Activated CD8-positive, alpha-beta memory T cell treated with anti-CD3 and anti-CD28 coated beads, Interleukin-2, amount 10 ng/mL, durations not matched to agents 7 days and 5 days (primary cell): ENCODE data around the gene NAP1L4. TPM values are rescaled to one million over a fixed set of nuclear protein-coding genes. Genes with fewer than 3 reads are reported as not detected.

Experiments
- ATAC-seq: fragments of 150-1000 bp; cut with Tn5 transposase; one replicate; pipeline ENCODE4 v1.10.0; 2021; ENCODE audit warnings: moderate library complexity
- CTCF ChIA-PET: fragments of 350-600 bp; sonication (Branson Sonifier 250); formaldehyde crosslinking; loops from one replicate; lab custom pipeline; 2021; ENCODE audit warnings: antibody characterized with exemption; lab: Charles Lee
- DNase-seq: peaks from one replicate; pipeline ENCODE4 v3.0.0-alpha.2; 2020
- H3K27ac Mint-ChIP-seq: one replicate; pipeline ENCODE4 v1.8.0; 2021; ENCODE audit warnings: mild to moderate bottlenecking, mixed read lengths
- H3K27me3 Mint-ChIP-seq: one replicate; pipeline ENCODE4 v1.8.0; 2021; ENCODE audit warnings: mixed read lengths
- H3K36me3 Mint-ChIP-seq: one replicate; pipeline ENCODE4 v1.8.0; 2021; ENCODE audit warnings: mild to moderate bottlenecking, mixed read lengths
- H3K4me1 Mint-ChIP-seq: one replicate; pipeline ENCODE4 v1.8.0; 2021; ENCODE audit warnings: mixed read lengths
- H3K4me3 Mint-ChIP-seq: one replicate; pipeline ENCODE4 v1.8.0; 2021; ENCODE audit warnings: mild to moderate bottlenecking, moderate library complexity, mixed read lengths
- H3K9me3 Mint-ChIP-seq: one replicate; pipeline ENCODE4 v1.8.0; 2022; ENCODE audit warnings: low read depth, mixed read lengths
- total RNA-seq, 2 experiments: library from RNA; stranded (reverse); gene quantifications; one replicate each; pipeline ENCODE4 v1.2.3, GENCODE V29; 2021

NAP1L4 gene
- total RNA-seq, 2 experiments from 2014 or later = 347 to 389 TPM

DNA sequence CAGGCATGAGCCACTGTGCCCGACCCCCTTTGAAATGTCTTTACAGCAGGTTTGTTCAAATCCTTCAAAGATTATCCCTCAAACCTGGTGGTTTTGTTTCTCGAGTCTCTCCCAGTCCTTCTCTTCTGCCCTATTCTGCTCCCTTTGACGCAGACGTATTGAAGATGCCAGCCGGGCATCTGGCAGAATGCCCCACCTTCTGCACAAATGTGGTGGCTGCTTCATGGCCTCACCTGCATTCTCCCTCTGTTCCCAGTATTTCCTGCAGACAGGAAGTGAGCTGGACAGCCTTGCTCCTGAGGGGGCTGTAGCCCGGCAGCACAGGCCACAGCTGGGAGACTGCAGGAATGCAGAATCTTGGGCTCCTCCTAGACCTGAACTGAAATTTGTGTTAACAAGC, 4.8 kb upstream of the NAP1L4 start:
- ATAC-seq (no peak), DNase-seq (no peak)
- H3K4me1 Mint-ChIP-seq = peaks cover 9% of the 10 kb centered on the region
- CTCF ChIA-PET = interaction anchor here (0.9 kb wide), 1 partner anchor 9 kb away, joined by 3 read pairs; no protein-coding TSS in a partner anchor
- H3K4me3 Mint-ChIP-seq = no peak overlapping the region
- peaks cover 25% of the 10 kb centered on the region for H3K36me3 Mint-ChIP-seq
- H3K9me3 Mint-ChIP-seq = no peaks in the 10 kb centered on the region
- no peaks in the 10 kb centered on the region for H3K27me3 Mint-ChIP-seq
- H3K27ac Mint-ChIP-seq = no peak overlapping the region

DNA sequence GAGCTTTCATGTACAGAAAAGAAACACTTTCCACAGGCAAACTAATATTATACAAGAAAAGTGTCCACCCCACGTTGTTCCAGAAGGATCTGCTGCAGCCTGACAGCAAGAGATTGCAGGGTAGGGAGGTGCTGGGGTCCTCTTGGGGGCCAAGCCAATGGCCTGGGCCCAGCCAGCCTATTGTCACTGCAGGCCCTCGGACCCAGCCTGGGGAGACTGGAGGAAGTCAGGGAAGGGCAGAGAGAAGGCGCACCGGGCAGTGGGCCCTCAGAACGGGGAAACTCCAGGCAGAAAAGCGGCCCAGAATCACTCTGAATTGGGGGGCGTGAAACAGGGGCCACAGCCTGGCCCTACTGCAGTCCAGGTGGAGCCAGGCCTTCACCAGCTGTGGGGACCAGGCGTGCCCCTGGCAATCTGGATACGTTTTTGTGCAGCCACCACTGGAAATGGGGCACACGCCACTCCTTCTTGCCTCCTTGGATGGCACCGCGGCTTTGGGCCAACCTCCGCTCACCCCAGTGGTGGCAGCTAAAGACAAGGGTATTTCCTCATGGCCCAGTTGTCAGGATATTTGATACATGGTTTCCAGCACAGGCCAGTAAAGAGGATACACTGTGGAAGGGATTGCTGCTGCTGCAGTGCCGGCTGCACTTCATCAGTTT, 3.9 kb upstream of the NAP1L4 start:
- Mint-ChIP-seq H3K9me3 (no peaks in the 10 kb centered on the region), H3K27me3 (no peaks in the 10 kb centered on the region), H3K4me3 (no peak overlapping the region), H3K27ac (no peak overlapping the region), H3K4me1 (peaks cover 9% of the 10 kb centered on the region), H3K36me3 (peaks cover 23% of the 10 kb centered on the region)
- DNase-seq (no peak), ATAC-seq (no peak)
- CTCF ChIA-PET = interaction anchor here (1.5 to 3.1 kb wide), 2 partner anchors 11 to 21 kb away, joined by 9 to 12 read pairs; no protein-coding TSS in a partner anchor

DNA sequence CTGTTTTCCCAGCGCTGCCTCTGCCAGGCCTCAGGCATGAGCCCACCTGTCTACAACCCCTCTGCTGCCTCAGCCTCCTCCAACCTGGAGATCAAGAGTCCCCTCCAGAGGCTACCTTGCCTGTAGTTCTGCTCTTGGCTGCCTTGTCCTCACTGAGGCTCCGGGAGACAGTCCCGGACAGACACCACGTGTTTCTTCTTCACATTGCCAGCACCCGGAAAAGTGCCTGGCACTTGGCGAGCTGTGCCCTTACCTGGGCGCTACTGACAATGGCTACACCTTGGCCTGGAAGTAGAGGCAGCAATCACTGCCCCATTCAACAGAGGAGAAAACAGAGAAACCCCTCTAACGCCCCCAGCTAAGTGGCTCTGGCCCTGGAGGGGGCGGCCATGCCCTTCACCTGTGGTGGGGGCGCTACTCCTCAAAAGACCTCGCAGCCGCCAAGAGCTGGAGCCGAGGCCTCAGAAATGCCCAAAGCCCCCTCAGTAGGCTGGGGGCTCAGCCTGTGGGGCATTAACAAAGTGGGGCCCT, 3.0 kb upstream of the NAP1L4 start:
- ATAC-seq (no peak), DNase-seq (no peak)
- Mint-ChIP-seq H3K9me3 (no peaks in the 10 kb centered on the region), H3K4me1 (peaks cover 9% of the 10 kb centered on the region), H3K4me3 (no peak overlapping the region), H3K27ac (no peak overlapping the region), H3K27me3 (no peaks in the 10 kb centered on the region), H3K36me3 (peaks cover 22% of the 10 kb centered on the region)
- CTCF ChIA-PET = interaction anchor here (1.5 to 3.1 kb wide), 3 partner anchors 12 to 20 kb away, joined by 8 to 12 read pairs (median 9); no protein-coding TSS in a partner anchor

DNA sequence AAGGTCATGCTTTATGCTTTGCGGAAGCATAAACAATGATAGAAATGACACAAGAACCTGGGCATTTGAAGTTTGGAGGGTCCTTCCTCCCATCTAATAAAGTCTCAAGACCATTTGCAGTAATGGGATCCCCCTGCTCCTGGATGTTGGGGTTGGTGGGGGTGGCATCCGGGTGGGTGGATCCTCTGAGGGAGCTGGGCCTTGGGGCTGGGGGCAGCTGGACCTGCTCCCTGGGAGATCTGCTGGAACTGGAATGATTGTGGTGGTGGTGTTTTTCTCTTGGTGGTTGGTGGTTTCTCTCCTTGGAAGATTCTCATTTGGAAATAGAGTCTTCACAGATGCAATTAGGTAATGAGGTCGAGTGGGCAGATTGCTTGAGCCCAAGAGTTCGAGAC, 2.2 kb upstream of the NAP1L4 start:
- no peak for ATAC-seq
- no peaks in the 10 kb centered on the region for H3K9me3 Mint-ChIP-seq
- H3K27me3 Mint-ChIP-seq = no peaks in the 10 kb centered on the region
- DNase-seq = no peak
- H3K4me3 Mint-ChIP-seq = peak overlapping the region; percentile 20
- peaks cover 7% of the 10 kb centered on the region for H3K4me1 Mint-ChIP-seq
- H3K36me3 Mint-ChIP-seq = peaks cover 23% of the 10 kb centered on the region
- CTCF ChIA-PET = interaction anchor here (1.5 to 3.1 kb wide), 3 partner anchors 13 to 20 kb away, joined by 8 to 12 read pairs (median 9); no protein-coding TSS in a partner anchor
- H3K27ac Mint-ChIP-seq = no peak overlapping the region

DNA sequence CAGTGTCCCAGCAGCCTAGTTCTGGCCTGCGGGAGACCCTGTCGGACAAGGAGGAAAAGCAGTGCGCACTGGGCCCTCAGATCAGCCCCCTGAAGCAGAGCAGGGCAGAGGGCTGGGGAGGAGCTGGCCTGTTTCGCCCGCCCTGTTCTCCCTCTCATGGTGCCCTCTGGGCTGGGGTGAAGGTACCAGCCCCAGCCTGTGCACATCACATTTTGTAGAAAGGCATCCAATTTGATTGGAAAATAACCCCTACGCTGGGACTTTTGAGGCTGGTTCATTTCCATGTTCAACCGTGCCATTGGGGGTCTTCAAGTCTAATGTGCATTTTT, 832 bp upstream of the NAP1L4 start:
- Mint-ChIP-seq H3K36me3 (peaks cover 35% of the 10 kb centered on the region), H3K9me3 (no peaks in the 10 kb centered on the region), H3K27ac (peak overlapping the region; percentile 95), H3K4me1 (peaks cover 12% of the 10 kb centered on the region), H3K27me3 (no peaks in the 10 kb centered on the region), H3K4me3 (peak overlapping the region; percentile 95)
- ATAC-seq = no peak
- CTCF ChIA-PET = interaction anchor here (1.4 to 3.1 kb wide), 3 partner anchors 13 to 21 kb away, joined by 5 to 12 read pairs (median 8); no protein-coding TSS in a partner anchor
- no peak for DNase-seq

DNA sequence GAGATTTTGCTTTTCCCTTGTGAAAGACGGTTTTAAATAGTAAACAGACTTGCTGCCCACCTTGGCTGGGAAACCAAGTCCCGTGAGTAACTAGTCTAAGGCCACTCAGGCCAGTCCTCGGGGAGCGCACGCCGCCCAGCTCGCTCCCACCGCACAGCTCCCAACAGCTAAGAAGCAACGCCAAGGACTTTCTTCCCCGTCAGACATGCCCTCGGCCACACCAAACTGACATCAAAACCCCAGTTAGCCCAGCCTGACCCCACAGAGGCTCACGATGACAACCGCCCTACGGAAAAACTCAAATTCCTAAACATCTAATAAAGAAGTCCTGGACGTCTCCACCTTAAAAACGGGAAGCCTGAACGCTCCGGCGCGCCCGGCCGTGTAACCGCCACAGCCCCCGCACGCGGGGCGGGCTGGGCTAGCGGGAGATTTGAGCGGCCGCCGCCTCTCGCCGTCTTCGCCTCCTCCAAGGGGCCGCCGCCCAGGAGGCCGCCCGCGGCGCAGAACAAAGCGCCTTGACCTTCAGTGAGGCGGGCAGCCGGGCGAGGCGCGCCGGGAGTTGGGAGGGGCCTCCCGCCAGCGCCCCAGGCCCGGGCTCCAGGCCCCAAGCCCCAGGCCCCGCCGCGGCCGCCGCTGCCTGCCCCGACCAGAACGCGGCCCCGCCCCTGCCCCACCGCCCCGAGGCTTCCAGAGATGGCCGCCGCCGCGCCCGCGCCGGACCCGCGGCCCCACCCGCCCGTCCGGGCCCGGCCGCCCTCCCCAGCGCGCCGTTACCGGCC, 486 bp downstream of the NAP1L4 start:
- no peaks in the 10 kb centered on the region for H3K9me3 Mint-ChIP-seq
- no peaks in the 10 kb centered on the region for H3K27me3 Mint-ChIP-seq
- CTCF ChIA-PET = interaction anchor here (1.0 to 1.1 kb wide), 4 partner anchors 22 to 62 kb away, joined by 3 read pairs; no protein-coding TSS in a partner anchor
- peak; percentile 58 for DNase-seq
- peak overlapping the region; percentile 95 for H3K4me3 Mint-ChIP-seq
- peak; percentile 55 for ATAC-seq
- peaks cover 44% of the 10 kb centered on the region for H3K36me3 Mint-ChIP-seq
- H3K27ac Mint-ChIP-seq = peak overlapping the region; percentile 98
- H3K4me1 Mint-ChIP-seq = peaks cover 21% of the 10 kb centered on the region

DNA sequence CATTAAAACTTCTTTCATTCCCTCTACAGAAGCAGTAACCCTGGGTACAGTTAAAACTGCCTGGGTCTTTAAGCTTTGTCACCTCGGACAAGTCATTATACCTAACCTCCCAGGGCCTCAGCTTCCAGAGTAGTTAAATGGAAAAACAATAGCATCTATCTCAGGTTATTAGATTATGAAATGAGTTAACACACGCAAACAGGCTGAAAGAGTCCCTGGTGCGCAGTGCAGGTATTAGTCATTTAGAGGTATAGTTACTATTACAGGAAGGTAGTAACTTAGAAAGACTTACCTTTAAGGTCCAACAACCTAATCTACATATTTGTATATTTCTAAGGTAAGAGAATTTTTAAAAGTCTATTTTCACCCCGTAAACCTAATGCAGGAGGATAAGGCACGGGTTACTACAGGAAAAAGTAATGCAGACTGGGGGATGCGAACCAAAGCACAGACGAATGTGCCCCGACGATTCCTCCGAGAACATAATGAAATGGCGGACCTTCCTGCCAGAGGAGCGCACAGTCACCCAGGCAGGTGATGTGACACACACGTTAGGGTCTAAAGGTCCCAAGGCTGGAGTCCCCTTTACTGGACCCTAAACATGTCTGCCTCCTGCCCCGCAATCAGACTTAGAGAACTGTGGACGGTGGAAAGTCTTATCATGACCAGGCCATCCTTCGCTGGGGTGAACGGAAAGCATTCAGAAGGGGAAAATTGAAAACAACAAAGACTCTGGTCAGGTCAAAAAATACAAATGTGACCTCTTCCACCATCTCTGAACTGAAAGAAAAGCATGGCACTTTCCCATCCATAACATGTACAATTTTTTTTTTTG, 1.3 kb downstream of the NAP1L4 start:
- H3K9me3 Mint-ChIP-seq = no peaks in the 10 kb centered on the region
- peak; percentile 68 for DNase-seq
- H3K27me3 Mint-ChIP-seq = no peaks in the 10 kb centered on the region
- peak overlapping the region; percentile 98 for H3K27ac Mint-ChIP-seq
- CTCF ChIA-PET = interaction anchor here (1.3 to 3.5 kb wide), 5 partner anchors 15 to 30 kb away, joined by 3 to 23 read pairs (median 15); no protein-coding TSS in a partner anchor
- ATAC-seq = no peak
- H3K36me3 Mint-ChIP-seq = peaks cover 44% of the 10 kb centered on the region
- peak overlapping the region; percentile 93 for H3K4me3 Mint-ChIP-seq
- peaks cover 24% of the 10 kb centered on the region for H3K4me1 Mint-ChIP-seq

DNA sequence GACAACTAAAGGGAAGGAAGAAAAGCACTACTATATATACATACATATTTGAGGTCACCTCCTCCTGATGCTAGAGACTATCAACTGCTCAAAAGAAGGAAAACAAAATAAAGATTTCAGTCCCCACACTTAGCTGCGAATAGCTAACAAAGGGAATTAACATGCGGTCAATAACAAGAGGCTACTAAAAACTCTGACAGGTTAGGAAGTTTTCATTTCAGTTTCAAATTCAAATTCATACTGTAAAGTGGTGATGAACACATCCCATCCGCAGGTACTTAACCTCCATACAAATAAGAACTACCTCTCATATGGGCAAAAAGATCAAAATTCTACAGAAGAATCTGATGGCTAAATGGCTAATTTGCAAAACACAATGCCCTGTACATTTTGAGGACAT, 2.6 kb downstream of the NAP1L4 start:
- H3K4me1 Mint-ChIP-seq = peaks cover 32% of the 10 kb centered on the region
- H3K9me3 Mint-ChIP-seq = no peaks in the 10 kb centered on the region
- H3K27ac Mint-ChIP-seq = peak overlapping the region; percentile 98
- H3K36me3 Mint-ChIP-seq = peaks cover 52% of the 10 kb centered on the region
- no peak for DNase-seq
- ATAC-seq = no peak
- no peaks in the 10 kb centered on the region for H3K27me3 Mint-ChIP-seq
- CTCF ChIA-PET = interaction anchor here (0.7 to 3.5 kb wide), 14 partner anchors 9 to 809 kb away, joined by 3 to 23 read pairs (median 4); no protein-coding TSS in a partner anchor
- H3K4me3 Mint-ChIP-seq = peak overlapping the region; percentile 93

DNA sequence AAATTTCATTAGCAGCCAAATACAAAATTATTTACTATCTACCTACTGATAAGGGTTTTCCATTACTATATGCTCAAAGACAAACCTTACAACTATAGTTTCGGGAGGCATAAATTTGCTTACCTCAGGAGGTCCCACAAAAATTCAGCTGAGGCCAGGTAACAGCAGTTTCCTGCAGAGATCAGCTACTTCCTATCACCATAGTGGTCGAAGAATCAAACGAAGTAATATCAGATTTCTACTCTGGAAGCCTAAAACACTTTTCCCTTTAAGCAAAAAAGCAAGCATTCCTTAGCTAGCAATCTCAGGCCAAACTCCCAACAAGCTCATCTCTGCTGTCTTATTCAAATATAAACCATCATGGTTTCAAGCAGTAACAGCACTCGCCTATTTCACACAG, 3.1 kb downstream of the NAP1L4 start:
- peak overlapping the region; percentile 98 for H3K27ac Mint-ChIP-seq
- H3K9me3 Mint-ChIP-seq = no peaks in the 10 kb centered on the region
- peaks cover 35% of the 10 kb centered on the region for H3K4me1 Mint-ChIP-seq
- H3K4me3 Mint-ChIP-seq = peak overlapping the region; percentile 93
- ATAC-seq (no peak), DNase-seq (no peak)
- CTCF ChIA-PET = interaction anchor here (0.7 to 3.5 kb wide), 14 partner anchors 8 to 809 kb away, joined by 3 to 23 read pairs (median 4); no protein-coding TSS in a partner anchor
- H3K36me3 Mint-ChIP-seq = peaks cover 55% of the 10 kb centered on the region
- H3K27me3 Mint-ChIP-seq = no peaks in the 10 kb centered on the region

DNA sequence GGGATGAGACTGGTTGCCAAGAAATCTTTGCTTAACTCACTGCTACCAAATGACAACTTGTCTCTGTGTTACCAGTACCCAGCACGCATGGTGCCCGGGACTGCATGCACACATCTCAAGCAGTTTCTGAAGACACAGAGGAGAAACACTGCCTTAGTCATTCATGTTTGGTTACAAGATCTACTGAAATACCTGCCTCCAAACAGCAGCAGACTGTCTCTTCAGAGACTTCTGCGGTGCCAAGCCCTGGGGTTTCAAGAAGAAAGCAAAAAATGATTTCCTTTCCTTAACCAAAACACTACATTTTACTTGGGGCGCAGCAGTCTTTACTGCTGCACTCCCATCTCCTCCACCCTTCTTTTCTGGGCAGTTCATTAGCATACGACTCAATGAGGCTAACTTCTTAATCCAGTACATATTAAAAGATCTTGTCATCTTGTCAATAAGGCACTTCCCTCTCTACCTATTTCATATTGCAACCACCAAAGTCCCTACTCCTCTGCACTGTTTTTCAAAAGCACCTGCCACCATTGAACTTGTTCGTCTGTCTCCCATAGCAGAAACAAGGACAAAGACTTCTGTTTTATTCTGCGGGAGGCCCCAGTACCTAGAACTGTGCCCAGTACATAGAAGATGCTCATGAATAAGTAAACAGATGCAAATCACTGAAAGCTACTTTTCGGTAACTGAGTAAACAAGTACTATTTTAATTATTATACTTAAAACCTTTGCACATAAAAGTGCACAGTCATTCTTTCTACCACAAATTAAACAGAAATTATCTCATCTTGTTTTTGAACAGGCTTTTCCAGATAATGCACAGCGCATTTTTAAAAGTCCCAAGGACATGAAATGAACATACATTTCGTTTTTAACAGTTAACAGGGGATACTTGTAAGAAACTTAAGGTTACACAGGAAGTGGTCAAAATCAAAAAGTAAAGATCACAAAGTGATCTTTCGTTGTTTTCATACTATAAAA, 4.0 kb downstream of the NAP1L4 start:
- peak; percentile 55 for DNase-seq
- H3K9me3 Mint-ChIP-seq = no peaks in the 10 kb centered on the region
- CTCF ChIA-PET = interaction anchor here (1.2 to 3.5 kb wide), 10 partner anchors 8 to 810 kb away, joined by 3 to 23 read pairs (median 7); no protein-coding TSS in a partner anchor
- peak overlapping the region; percentile 98 for H3K27ac Mint-ChIP-seq
- H3K4me1 Mint-ChIP-seq = peaks cover 40% of the 10 kb centered on the region
- H3K27me3 Mint-ChIP-seq = no peaks in the 10 kb centered on the region
- peaks cover 61% of the 10 kb centered on the region for H3K36me3 Mint-ChIP-seq
- peak overlapping the region; percentile 93 for H3K4me3 Mint-ChIP-seq
- ATAC-seq = no peak

DNA sequence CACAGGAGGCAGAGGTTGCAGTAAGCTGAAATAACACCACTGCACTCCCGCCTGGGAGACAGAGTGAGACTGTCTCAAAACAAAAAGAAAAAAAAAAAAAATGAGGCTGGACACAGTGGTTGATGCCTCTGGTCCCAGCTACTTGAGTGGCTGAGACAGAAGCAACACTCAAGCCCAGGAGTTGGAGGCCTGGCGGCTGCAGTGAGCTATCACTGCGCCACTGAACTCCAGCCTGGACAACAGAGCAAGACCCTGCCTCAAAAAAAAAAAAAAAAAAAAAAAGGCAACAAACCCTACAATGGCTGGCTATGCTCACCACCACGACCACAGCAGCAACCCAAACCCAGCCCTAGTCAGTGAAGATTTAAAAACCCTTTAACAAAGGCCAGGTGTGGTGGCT, 8.2 kb downstream of the NAP1L4 start:
- Mint-ChIP-seq H3K27me3 (no peaks in the 10 kb centered on the region), H3K36me3 (peaks cover 45% of the 10 kb centered on the region), H3K4me3 (no peak overlapping the region), H3K4me1 (peaks cover 62% of the 10 kb centered on the region), H3K9me3 (no peaks in the 10 kb centered on the region), H3K27ac (peak overlapping the region; percentile 52)
- DNase-seq (no peak), ATAC-seq (no peak)
- CTCF ChIA-PET = interaction anchor here (0.7 to 1.2 kb wide), 6 partner anchors 9 to 101 kb away, joined by 3 to 6 read pairs (median 3); no protein-coding TSS in a partner anchor
